GM12892 (cell line): ENCODE results near the gene CEP350.

Experiments used
- POLR2A ChIP-seq: IDR thresholded peaks from 2 replicates; pipeline ENCODE4 v1.6.1; 2011; ENCODE audit warnings: low read depth, low read length, control low read depth
- POLR2AphosphoS5 ChIP-seq: IDR thresholded peaks from 2 replicates; pipeline ENCODE4 v1.6.1; 2011; ENCODE audit warnings: low read depth, low read length, control low read depth
- TAF1 ChIP-seq: IDR thresholded peaks from 2 replicates; pipeline ENCODE4 v1.6.1; 2011; ENCODE audit warnings: low read depth, mild to moderate bottlenecking, control low read depth, low read length, borderline replicate concordance

DNA sequence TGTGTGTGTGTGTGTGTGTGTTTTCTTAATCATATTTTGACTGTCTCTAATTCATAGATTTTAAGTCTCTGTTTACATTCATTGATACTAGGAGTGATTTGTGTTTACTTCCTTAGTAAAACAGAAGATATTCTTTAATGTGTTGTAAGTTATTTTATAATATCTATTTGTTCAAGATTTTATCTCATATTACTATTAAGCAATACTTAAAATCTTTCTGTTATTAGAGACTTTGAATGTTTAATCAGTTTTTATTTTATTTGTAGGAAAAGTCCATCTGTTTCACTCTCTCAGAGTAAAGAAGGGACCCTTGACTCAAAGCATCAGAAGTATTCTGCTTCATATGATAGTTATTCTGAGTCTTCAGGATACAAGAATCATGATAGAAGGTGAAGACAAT, 89.2 kb downstream of the CEP350 start:
- no peak for TF ChIP-seq POLR2A
- TF ChIP-seq POLR2AphosphoS5, result no peak
- no peak for TF ChIP-seq TAF1
